AG09309 (cell line): ENCODE measurements around the gene LRRC8A.

Experiments used
- DNase-seq: peaks from one replicate; pipeline ENCODE4 v3.0.0-alpha.2; 2010; ENCODE audit warnings: low read depth
- H3K4me3 ChIP-seq: 2 replicates; pipeline ENCODE4 v1.5.1; 2011; ENCODE audit warnings: mild to moderate bottlenecking, low read depth, low read length, moderate library complexity; ENCODE audit not compliant: control insufficient read depth
- TF ChIP-seq, protein P1 (sequence below): IDR thresholded peaks from 2 replicates; pipeline ENCODE4 v1.5.1; 2011; ENCODE audit warnings: mild to moderate bottlenecking, low read depth, low read length, inconsistent platforms; ENCODE audit not compliant: insufficient read depth, control insufficient read depth; ENCODE audit errors: missing control alignments

The LRRC8A gene

DNA sequence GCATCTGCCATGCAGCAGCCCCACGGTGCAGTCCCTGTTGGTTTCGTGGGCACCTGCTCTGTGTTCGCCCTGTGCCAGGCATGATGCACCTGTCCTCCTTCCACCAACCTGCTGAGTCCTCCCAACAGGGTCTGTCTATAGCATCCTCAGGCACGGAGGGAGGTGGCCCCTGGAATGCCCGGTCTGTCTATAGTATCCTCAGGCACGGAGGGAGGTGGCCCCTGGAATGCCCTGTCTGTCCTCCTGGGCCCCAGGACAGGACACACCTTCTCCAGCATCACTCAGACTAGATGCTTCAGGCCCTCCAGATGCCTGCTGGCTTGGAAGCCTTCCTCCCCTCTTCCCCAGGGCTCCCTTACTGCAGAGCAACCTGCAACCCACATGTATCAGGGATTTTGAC lies 29.0 kb downstream of the LRRC8A start:
- no peak overlapping the region for H3K4me3 ChIP-seq
- no peak for DNase-seq
- TF ChIP-seq, protein P1, sequence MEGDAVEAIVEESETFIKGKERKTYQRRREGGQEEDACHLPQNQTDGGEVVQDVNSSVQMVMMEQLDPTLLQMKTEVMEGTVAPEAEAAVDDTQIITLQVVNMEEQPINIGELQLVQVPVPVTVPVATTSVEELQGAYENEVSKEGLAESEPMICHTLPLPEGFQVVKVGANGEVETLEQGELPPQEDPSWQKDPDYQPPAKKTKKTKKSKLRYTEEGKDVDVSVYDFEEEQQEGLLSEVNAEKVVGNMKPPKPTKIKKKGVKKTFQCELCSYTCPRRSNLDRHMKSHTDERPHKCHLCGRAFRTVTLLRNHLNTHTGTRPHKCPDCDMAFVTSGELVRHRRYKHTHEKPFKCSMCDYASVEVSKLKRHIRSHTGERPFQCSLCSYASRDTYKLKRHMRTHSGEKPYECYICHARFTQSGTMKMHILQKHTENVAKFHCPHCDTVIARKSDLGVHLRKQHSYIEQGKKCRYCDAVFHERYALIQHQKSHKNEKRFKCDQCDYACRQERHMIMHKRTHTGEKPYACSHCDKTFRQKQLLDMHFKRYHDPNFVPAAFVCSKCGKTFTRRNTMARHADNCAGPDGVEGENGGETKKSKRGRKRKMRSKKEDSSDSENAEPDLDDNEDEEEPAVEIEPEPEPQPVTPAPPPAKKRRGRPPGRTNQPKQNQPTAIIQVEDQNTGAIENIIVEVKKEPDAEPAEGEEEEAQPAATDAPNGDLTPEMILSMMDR: no peak

DNA sequence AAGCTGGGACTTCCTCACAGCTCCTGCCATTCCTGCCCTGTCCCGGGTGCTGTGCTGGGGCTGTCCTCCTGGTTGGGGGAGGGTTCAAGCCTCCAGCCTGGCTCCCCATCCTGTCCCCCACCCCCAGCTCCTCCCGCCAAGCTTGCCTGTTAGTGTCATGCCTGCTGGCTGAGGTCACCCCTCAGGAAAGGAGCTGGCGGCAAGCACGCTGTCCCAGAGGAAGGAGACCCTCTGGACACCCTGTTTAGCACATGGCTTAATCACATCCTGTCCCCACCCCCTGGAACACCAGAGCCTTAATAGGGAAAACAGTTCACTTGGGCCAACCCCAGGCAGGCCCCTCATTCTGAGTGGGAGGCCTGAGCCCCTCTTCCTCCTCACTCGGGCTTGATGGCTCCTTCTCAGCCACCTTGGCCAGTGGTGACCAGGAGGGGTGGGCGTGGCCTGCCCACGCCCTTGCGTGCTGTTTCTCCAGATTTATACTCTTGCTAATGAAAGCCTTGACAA lies 29.6 kb downstream of the LRRC8A start:
- H3K4me3 ChIP-seq: no peak overlapping the region
- TF ChIP-seq, protein P1: no peak
- DNase-seq: no peak

DNA sequence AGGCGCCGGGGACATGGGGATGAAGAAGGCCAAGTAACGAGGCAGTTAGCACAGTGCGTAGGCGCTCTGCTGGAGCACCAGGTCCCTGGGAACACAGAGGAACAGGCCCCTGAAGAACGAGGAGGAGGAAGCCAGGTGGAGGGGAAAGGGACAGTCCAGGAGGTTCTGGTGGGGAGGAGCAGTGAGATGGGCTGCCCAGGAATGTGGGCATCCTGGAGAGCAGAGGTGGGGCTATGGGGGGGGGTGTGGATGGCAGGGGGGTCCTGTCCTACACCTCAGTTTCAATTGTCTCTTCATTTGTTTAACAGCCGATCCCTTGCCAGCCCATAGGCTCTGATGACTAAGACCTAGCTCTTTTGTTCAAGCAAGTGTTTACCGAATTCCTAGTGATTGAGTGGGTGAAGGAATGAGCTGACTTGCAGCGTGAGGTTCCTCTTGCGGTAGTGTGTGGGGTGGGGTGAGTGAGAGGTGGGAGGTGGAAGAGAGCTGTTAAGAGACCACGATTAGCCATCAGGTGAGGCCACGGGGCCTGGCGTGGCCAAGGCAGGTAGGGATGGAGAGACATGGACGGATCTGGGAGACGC lies 30.4 kb downstream of the LRRC8A start:
- DNase-seq: no peak
- H3K4me3 ChIP-seq: no peak overlapping the region
- TF ChIP-seq, protein P1: no peak

DNA sequence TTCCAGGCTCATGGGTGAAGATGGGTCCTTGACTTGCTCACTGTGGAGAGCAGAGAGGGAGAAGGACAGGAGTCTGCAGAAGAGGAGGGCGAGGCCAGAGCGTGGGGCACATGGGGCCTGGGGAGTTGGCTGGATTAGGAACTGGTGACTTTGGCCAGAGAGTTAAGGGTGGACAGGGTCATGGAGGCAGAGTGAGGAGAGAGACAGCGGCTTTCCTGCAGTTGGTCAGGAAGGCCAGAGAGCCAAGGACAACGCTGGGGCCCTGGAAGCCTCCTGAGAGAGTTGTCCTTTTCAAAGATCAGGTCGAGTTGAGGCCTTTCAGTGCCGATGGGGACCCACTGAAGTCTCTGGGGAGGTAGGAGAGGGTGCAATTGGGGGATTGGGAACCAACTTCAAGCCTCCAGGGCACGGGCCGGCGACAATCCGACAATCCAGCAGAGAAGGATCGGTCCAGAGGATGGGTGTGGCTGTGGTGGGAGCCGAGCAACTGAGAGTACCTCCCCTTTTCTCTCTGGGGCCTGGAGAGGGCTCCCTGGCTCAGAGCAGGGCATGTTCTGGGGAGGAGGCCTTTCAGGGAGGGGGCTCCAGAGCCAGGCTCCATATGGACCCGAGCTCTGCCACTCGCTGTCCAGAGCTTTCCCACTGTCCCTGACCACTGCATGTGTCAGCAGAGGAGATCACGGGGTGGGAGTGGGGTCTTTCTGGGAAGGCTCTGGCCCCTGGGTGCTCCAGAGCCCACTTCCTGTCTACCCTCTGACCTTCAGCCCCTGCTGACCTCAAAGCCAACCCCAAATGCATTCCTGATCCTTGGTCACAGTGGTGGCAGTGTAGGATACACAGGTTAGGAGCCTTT lies 31.3 kb downstream of the LRRC8A start:
- H3K4me3 ChIP-seq: no peak overlapping the region

DNA sequence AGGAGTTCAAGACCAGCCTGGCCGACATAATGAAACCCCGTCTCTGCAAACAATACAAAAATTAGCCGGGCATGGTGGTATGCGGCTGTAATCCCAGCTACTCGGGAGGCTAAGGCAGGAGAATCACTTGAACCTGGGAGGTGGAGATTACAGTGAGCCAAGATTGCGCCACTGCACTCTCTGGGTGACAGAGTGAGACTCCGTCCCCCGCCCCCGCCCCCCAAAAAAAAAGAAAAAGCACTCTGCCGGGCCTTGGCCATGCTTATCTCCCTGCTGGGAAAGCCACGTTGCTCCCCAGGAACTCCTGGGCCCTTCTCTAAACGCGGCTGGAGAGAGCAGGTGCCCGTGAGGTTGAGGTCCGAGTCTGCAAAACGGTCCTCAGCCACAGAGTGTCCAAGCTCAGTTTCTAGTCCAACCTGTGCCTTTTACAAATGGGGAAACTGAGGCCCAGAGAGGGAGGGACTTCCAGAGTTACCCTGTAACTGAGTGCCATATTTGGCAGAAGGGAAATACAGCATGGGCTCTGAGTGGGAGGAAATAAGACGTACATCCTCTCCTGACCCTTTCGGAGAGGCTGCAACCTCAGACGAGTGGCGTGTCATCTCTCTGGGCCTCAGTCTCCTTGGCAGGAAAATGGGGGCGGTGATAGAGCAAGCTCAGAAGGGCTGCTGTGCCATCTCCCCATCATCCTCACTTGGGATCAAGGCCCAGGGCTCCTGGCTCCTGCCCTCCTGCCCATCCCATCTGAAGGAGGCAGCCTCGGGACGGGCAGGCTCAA lies 32.3 kb downstream of the LRRC8A start:
- H3K4me3 ChIP-seq: no peak overlapping the region
- TF ChIP-seq, protein P1: no peak
- DNase-seq: no peak

More for the DNA sequence above, 31.3 kb downstream of the LRRC8A start:
- no peak for DNase-seq
- TF ChIP-seq, protein P1: no peak

DNA sequence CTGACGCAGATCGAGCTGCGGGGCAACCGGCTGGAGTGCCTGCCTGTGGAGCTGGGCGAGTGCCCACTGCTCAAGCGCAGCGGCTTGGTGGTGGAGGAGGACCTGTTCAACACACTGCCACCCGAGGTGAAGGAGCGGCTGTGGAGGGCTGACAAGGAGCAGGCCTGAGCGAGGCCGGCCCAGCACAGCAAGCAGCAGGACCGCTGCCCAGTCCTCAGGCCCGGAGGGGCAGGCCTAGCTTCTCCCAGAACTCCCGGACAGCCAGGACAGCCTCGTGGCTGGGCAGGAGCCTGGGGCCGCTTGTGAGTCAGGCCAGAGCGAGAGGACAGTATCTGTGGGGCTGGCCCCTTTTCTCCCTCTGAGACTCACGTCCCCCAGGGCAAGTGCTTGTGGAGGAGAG lies 34.3 kb downstream of the LRRC8A start:
- TF ChIP-seq, protein P1: no peak
- DNase-seq: no peak
- H3K4me3 ChIP-seq: no peak overlapping the region
